OCI-LY1 (cell line): Measurements from ENCODE around the gene GABBR1.

Experiments used
- CTCF ChIP-seq: fragments of 200-600 bp; sonication (generic), shearing (Covaris generic); IDR thresholded peaks from 2 replicates; pipeline ENCODE4 v1.5.1; 2017; ENCODE audit warnings: mild to moderate bottlenecking, antibody characterized with exemption, low read length, moderate library complexity, mixed read lengths
- EZH2 ChIP-seq: fragments of 200-600 bp; sonication (generic), shearing (Covaris generic); IDR thresholded peaks from 2 replicates; pipeline ENCODE4 v1.8.0; 2017; ENCODE audit warnings: borderline replicate concordance, mixed run types, mild to moderate bottlenecking, antibody characterized with exemption, low read length, moderate library complexity, mixed read lengths

- TF ChIP-seq CTCF (no peak), EZH2 (no peak)
Measured at GRCh38 chr6:29603456-29603855, 29.5 kb downstream of the GABBR1 start.
